Central memory CD8-positive, alpha-beta T cell (primary cell): ENCODE results near the gene HSF2.

ENCODE experiments used
- ATAC-seq: fragments of 150-1000 bp; cut with Tn5 transposase; replicated peaks from 2 replicates; pipeline ENCODE4 v1.10.0; 2022; ENCODE audit warnings: mild to moderate bottlenecking, moderate FRiP score, moderate number of reproducible peaks; ENCODE audit not compliant: poor library complexity, severe bottlenecking; ENCODE audit errors: extremely low read depth
- DNase-seq, 2 donors: peaks; one replicate each; pipeline ENCODE4 v3.0.0; 2021; ENCODE audit warnings: low spot score in 2 of 2
- H3K27ac Mint-ChIP-seq: one replicate; pipeline ENCODE4 v1.8.0; 2022; ENCODE audit warnings: low read depth, mild to moderate bottlenecking, moderate library complexity, mixed read lengths
- H3K27me3 Mint-ChIP-seq: one replicate; pipeline ENCODE4 v1.8.0; 2022; ENCODE audit warnings: mixed read lengths
- H3K36me3 Mint-ChIP-seq: one replicate; pipeline ENCODE4 v1.8.0; 2022; ENCODE audit warnings: mild to moderate bottlenecking, moderate library complexity, mixed read lengths; ENCODE audit not compliant: insufficient read depth
- H3K4me1 Mint-ChIP-seq: one replicate; pipeline ENCODE4 v1.8.0; 2022; ENCODE audit warnings: mixed read lengths
- H3K4me3 Mint-ChIP-seq: one replicate; pipeline ENCODE4 v1.8.0; 2022; ENCODE audit warnings: mild to moderate bottlenecking, moderate library complexity, mixed read lengths
- H3K9me3 Mint-ChIP-seq: one replicate; pipeline ENCODE4 v1.8.0; 2022; ENCODE audit warnings: mixed read lengths

The HSF2 gene

GRCh38 chr6:122399348-122400120 lies at the start of gene HSF2:
Gene HSF2 (plus strand): TSS chr6:122399652. CDS start chr6:122399738, 86 bp downstream.
- peak; percentile 98 for ATAC-seq

GRCh38 chr6:122352981-122353664 lies 46.3 kb upstream of the HSF2 start:
- peaks cover 58% of the 10 kb centered on the region for H3K27me3 Mint-ChIP-seq
- DNase-seq (no peak), ATAC-seq (no peak)
- no peaks in the 10 kb centered on the region for H3K36me3 Mint-ChIP-seq
- no peaks in the 10 kb centered on the region for H3K9me3 Mint-ChIP-seq
- H3K27ac Mint-ChIP-seq: no peak overlapping the region
- H3K4me3 Mint-ChIP-seq: no peak overlapping the region
- H3K4me1 Mint-ChIP-seq: no peaks in the 10 kb centered on the region

More at GRCh38 chr6:122399348-122400120, at the start of gene HSF2:
- no peaks in the 10 kb centered on the region for H3K9me3 Mint-ChIP-seq
- peaks cover 29% of the 10 kb centered on the region for H3K4me1 Mint-ChIP-seq
- peak within 1 kb of the TSS; percentile 89 for H3K27ac Mint-ChIP-seq
- peak; percentile 68 to 89 for DNase-seq
- H3K27me3 Mint-ChIP-seq: no peaks in the 10 kb centered on the region
- H3K36me3 Mint-ChIP-seq: peaks cover 5% of the 10 kb centered on the region
- peak within 1 kb of the TSS; percentile 96 for H3K4me3 Mint-ChIP-seq

GRCh38 chr6:122360809-122361208 lies 38.6 kb upstream of the HSF2 start:
- Mint-ChIP-seq H3K4me1 (no peaks in the 10 kb centered on the region), H3K9me3 (no peaks in the 10 kb centered on the region), H3K4me3 (no peak overlapping the region), H3K27ac (no peak overlapping the region), H3K27me3 (peaks cover 44% of the 10 kb centered on the region), H3K36me3 (peaks cover 1% of the 10 kb centered on the region)
- ATAC-seq (no peak), DNase-seq (no peak)

GRCh38 chr6:122361314-122361979 lies 38.0 kb upstream of the HSF2 start:
- no peaks in the 10 kb centered on the region for H3K9me3 Mint-ChIP-seq
- H3K27ac Mint-ChIP-seq: no peak overlapping the region
- peaks cover 1% of the 10 kb centered on the region for H3K36me3 Mint-ChIP-seq
- no peak for ATAC-seq
- no peak for DNase-seq
- H3K4me3 Mint-ChIP-seq: no peak overlapping the region
- no peaks in the 10 kb centered on the region for H3K4me1 Mint-ChIP-seq
- H3K27me3 Mint-ChIP-seq: peaks cover 37% of the 10 kb centered on the region

GRCh38 chr6:122363769-122364483 lies 35.5 kb upstream of the HSF2 start:
- peaks cover 23% of the 10 kb centered on the region for H3K27me3 Mint-ChIP-seq
- DNase-seq (no peak), ATAC-seq (no peak)
- no peak overlapping the region for H3K27ac Mint-ChIP-seq
- no peaks in the 10 kb centered on the region for H3K4me1 Mint-ChIP-seq
- H3K36me3 Mint-ChIP-seq: peaks cover 1% of the 10 kb centered on the region
- no peak overlapping the region for H3K4me3 Mint-ChIP-seq
- H3K9me3 Mint-ChIP-seq: no peaks in the 10 kb centered on the region

- Mint-ChIP-seq H3K27ac (no peak overlapping the region), H3K4me3 (no peak overlapping the region), H3K36me3 (no peaks in the 10 kb centered on the region), H3K9me3 (no peaks in the 10 kb centered on the region), H3K4me1 (no peaks in the 10 kb centered on the region), H3K27me3 (peaks cover 28% of the 10 kb centered on the region)
- DNase-seq: no peak
- ATAC-seq: no peak
Measured at GRCh38 chr6:122365775-122366403, 33.6 kb upstream of the HSF2 start.

GRCh38 chr6:122367171-122367570 lies 32.3 kb upstream of the HSF2 start:
- no peak overlapping the region for H3K27ac Mint-ChIP-seq
- ATAC-seq (no peak), DNase-seq (no peak)
- peaks cover 17% of the 10 kb centered on the region for H3K27me3 Mint-ChIP-seq
- H3K36me3 Mint-ChIP-seq: no peaks in the 10 kb centered on the region
- no peak overlapping the region for H3K4me3 Mint-ChIP-seq
- H3K9me3 Mint-ChIP-seq: no peaks in the 10 kb centered on the region
- H3K4me1 Mint-ChIP-seq: no peaks in the 10 kb centered on the region

- no peaks in the 10 kb centered on the region for H3K4me1 Mint-ChIP-seq
- H3K27me3 Mint-ChIP-seq: peaks cover 30% of the 10 kb centered on the region
- ATAC-seq: no peak
- no peak for DNase-seq
- H3K36me3 Mint-ChIP-seq: no peaks in the 10 kb centered on the region
- no peaks in the 10 kb centered on the region for H3K9me3 Mint-ChIP-seq
- H3K27ac Mint-ChIP-seq: no peak overlapping the region
- no peak overlapping the region for H3K4me3 Mint-ChIP-seq
Measured at GRCh38 chr6:122369536-122369935, 29.9 kb upstream of the HSF2 start.

- DNase-seq (no peak), ATAC-seq (no peak)
- no peak overlapping the region for H3K4me3 Mint-ChIP-seq
- no peaks in the 10 kb centered on the region for H3K9me3 Mint-ChIP-seq
- peaks cover 38% of the 10 kb centered on the region for H3K27me3 Mint-ChIP-seq
- peaks cover 10% of the 10 kb centered on the region for H3K4me1 Mint-ChIP-seq
- H3K27ac Mint-ChIP-seq: no peak overlapping the region
- H3K36me3 Mint-ChIP-seq: no peaks in the 10 kb centered on the region
Measured at GRCh38 chr6:122372647-122373046, 26.8 kb upstream of the HSF2 start.

- no peak for DNase-seq
- Mint-ChIP-seq H3K36me3 (no peaks in the 10 kb centered on the region), H3K4me3 (no peak overlapping the region), H3K9me3 (no peaks in the 10 kb centered on the region), H3K27me3 (peaks cover 30% of the 10 kb centered on the region), H3K4me1 (peaks cover 10% of the 10 kb centered on the region), H3K27ac (no peak overlapping the region)
- ATAC-seq: no peak
Measured at GRCh38 chr6:122374307-122374706, 25.1 kb upstream of the HSF2 start.

- H3K27ac Mint-ChIP-seq: no peak overlapping the region
- H3K9me3 Mint-ChIP-seq: no peaks in the 10 kb centered on the region
- H3K4me1 Mint-ChIP-seq: peaks cover 10% of the 10 kb centered on the region
- DNase-seq (no peak), ATAC-seq (no peak)
- H3K36me3 Mint-ChIP-seq: no peaks in the 10 kb centered on the region
- peak overlapping the region; percentile 10 for H3K4me3 Mint-ChIP-seq
- H3K27me3 Mint-ChIP-seq: peaks cover 29% of the 10 kb centered on the region
Measured at GRCh38 chr6:122376246-122376645, 23.2 kb upstream of the HSF2 start.
